HG02623 (cell line): Measurements from ENCODE around the gene RNF34.
A peak's percentile ranks its signal among the peaks of the same experiment; 100 is the strongest.

Experiments used
- ATAC-seq: cut with Tn5 transposase; IDR thresholded peaks from one replicate; pipeline ENCODE4 v1.9.1; 2021; ENCODE audit warnings: moderate library complexity; ENCODE audit not compliant: unreplicated experiment

Gene RNF34

GRCh38 chr12:121388421-121388981 lies 11.4 kb upstream of the RNF34 start:
- no peak for ATAC-seq

- no peak for ATAC-seq
Measured at GRCh38 chr12:121390856-121391255, 9.1 kb upstream of the RNF34 start.

GRCh38 chr12:121391619-121392324 lies 8.1 kb upstream of the RNF34 start:
- no peak for ATAC-seq

- ATAC-seq, result no peak
Measured at GRCh38 chr12:121392325-121392716, 7.6 kb upstream of the RNF34 start.

GRCh38 chr12:121397521-121397920 lies 2.4 kb upstream of the RNF34 start:
- no peak for ATAC-seq

- ATAC-seq, result no peak
Measured at GRCh38 chr12:121398355-121398754, 1.6 kb upstream of the RNF34 start.

GRCh38 chr12:121400332-121401139 lies 618 bp downstream of the RNF34 start:
- peak; percentile 10 for ATAC-seq

- ATAC-seq, result no peak
Measured at GRCh38 chr12:121403721-121404120, 3.8 kb downstream of the RNF34 start.

- no peak for ATAC-seq
Measured at GRCh38 chr12:121404734-121405133, 4.8 kb downstream of the RNF34 start.

- no peak for ATAC-seq
Measured at GRCh38 chr12:121405211-121405610, 5.3 kb downstream of the RNF34 start.

GRCh38 chr12:121413917-121414316 lies 14.0 kb downstream of the RNF34 start:
- ATAC-seq, result no peak

GRCh38 chr12:121417847-121418246 lies 17.9 kb downstream of the RNF34 start:
- ATAC-seq, result no peak

- ATAC-seq, result no peak
Measured at GRCh38 chr12:121420109-121420508, 20.2 kb downstream of the RNF34 start.

GRCh38 chr12:121423253-121423652 lies 23.3 kb downstream of the RNF34 start:
- no peak for ATAC-seq

GRCh38 chr12:121423682-121424623 lies 24.0 kb downstream of the RNF34 start:
- ATAC-seq, result no peak

GRCh38 chr12:121424624-121424975 lies 24.7 kb downstream of the RNF34 start:
- ATAC-seq, result no peak

- ATAC-seq, result no peak
Measured at GRCh38 chr12:121427556-121428050, 27.7 kb downstream of the RNF34 start.

- no peak for ATAC-seq
Measured at GRCh38 chr12:121428883-121429282, 29.0 kb downstream of the RNF34 start.

GRCh38 chr12:121430833-121431415 lies 31.0 kb downstream of the RNF34 start:
- ATAC-seq, result no peak

GRCh38 chr12:121432740-121433480 lies 33.0 kb downstream of the RNF34 start:
- ATAC-seq, result no peak
